ENCODE results near the gene BCS1L. TPM values are rescaled to one million over a fixed set of nuclear protein-coding genes. Genes with fewer than 3 reads are reported as not detected.

Gene BCS1L
- total RNA-seq, 2 experiments from 2014 or later: 57.1 to 64.5 TPM

- H3K4me1 Mint-ChIP-seq (ENCODE audit: low read depth): no peaks in the 10 kb centered on the region
- ChIA-PET POLR2A (interaction anchor here (2.0 kb wide), 1 partner anchor 17 kb away, joined by 5 read pairs; the partner anchor contains the start of genes BCS1L and ZNF142), CTCF (no interaction called here)
- no peak overlapping the region for H3K27ac Mint-ChIP-seq
- H3K9me3 Mint-ChIP-seq: no peaks in the 10 kb centered on the region
- no peak overlapping the region for H3K4me3 Mint-ChIP-seq
- H3K27me3 Mint-ChIP-seq: no peaks in the 10 kb centered on the region
- intact Hi-C loops (cut with micrococcal nuclease): no loop called here
- DNase-seq: no peak
- H3K36me3 Mint-ChIP-seq: peaks cover 36% of the 10 kb centered on the region
Measured at GRCh38 chr2:218642121-218642656, 17.3 kb upstream of the BCS1L start.

DNA sequence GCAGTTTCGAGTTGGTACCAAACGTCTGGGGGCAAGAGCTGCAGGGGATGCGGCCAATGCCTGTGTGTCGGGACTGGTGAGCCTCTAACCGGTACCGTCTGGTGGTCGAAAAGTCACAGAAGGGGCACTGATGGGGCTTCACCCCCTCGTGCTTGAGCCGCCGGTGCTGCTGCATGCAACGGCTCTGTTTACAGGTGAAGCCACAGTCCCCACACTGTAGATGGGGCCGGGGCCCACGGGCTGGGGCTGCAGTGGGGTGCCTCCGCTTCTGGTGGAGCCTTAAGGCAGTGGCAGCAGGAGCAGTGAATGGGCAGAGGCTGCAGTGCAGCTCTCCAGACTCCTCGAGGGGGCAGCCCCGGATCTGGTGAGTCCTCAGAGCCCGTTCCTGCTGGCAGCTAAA, 16.7 kb upstream of the BCS1L start:
- Mint-ChIP-seq H3K36me3 (peaks cover 37% of the 10 kb centered on the region), H3K27me3 (no peaks in the 10 kb centered on the region), H3K9me3 (no peaks in the 10 kb centered on the region), H3K4me3 (no peak overlapping the region), H3K27ac (no peak overlapping the region), H3K4me1 (ENCODE audit: low read depth) (peaks cover 2% of the 10 kb centered on the region)
- intact Hi-C loops (cut with micrococcal nuclease): no loop called here
- ChIA-PET CTCF (no interaction called here), POLR2A (interaction anchor here (2.0 kb wide), 1 partner anchor 17 kb away, joined by 5 read pairs; the partner anchor contains the start of genes BCS1L and ZNF142)
- no peak for DNase-seq

DNA sequence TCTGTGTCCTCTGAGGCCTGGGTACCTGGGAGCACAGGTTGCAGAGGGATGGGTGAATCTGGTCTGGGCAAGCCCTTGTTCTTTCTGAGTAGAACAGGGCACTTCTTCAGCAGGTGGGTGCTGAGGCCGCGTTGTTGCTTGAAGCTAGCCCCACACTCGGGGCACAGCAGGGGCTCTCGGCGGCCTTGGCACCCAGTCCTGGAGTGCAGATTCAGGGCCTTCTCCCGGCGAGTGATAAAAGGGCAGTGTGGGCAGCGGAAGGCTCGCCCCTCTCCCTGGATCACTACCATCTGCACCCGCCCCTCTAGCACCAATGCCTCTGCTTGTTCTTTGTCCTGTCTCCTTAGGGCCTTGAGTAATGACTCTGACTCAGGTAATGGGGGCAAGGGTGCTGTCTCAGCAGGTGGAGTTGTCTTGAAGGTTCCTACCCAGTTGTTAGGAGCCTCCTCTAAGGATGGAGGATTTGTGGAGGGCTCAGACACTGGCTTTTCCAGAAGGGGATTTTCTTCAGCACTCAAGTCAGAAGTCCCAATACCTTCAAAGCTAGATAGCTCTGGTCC, 15.7 kb upstream of the BCS1L start:
- intact Hi-C loops (cut with micrococcal nuclease): no loop called here
- Mint-ChIP-seq H3K4me1 (ENCODE audit: low read depth) (peaks cover 9% of the 10 kb centered on the region), H3K27me3 (no peaks in the 10 kb centered on the region), H3K9me3 (no peaks in the 10 kb centered on the region), H3K27ac (no peak overlapping the region), H3K4me3 (no peak overlapping the region), H3K36me3 (peaks cover 42% of the 10 kb centered on the region)
- no peak for DNase-seq
- POLR2A ChIA-PET: interaction anchor here (2.0 kb wide), 1 partner anchor 16 kb away, joined by 5 read pairs; the partner anchor contains the start of genes BCS1L and ZNF142
- CTCF ChIA-PET: interaction anchor here (0.9 kb wide), 1 partner anchor 14 kb away, joined by 3 read pairs; no protein-coding TSS in a partner anchor

GRCh38 chr2:218644721-218645120, 14.8 kb upstream of the BCS1L start:
- DNase-seq: no peak
- H3K36me3 Mint-ChIP-seq: peaks cover 43% of the 10 kb centered on the region
- peaks cover 9% of the 10 kb centered on the region for H3K4me1 Mint-ChIP-seq (ENCODE audit: low read depth)
- intact Hi-C loops (cut with micrococcal nuclease): loop anchor here (5.0 kb wide), 1 partner anchor 352 kb away; the partner anchor contains the start of gene TMBIM1
- H3K27ac Mint-ChIP-seq: peak overlapping the region; percentile 15
- H3K27me3 Mint-ChIP-seq: no peaks in the 10 kb centered on the region
- H3K4me3 Mint-ChIP-seq: no peak overlapping the region
- CTCF ChIA-PET: interaction anchor here (0.9 kb wide), 1 partner anchor 13 kb away, joined by 3 read pairs; no protein-coding TSS in a partner anchor
- H3K9me3 Mint-ChIP-seq: no peaks in the 10 kb centered on the region
- POLR2A ChIA-PET: no interaction called here

DNA sequence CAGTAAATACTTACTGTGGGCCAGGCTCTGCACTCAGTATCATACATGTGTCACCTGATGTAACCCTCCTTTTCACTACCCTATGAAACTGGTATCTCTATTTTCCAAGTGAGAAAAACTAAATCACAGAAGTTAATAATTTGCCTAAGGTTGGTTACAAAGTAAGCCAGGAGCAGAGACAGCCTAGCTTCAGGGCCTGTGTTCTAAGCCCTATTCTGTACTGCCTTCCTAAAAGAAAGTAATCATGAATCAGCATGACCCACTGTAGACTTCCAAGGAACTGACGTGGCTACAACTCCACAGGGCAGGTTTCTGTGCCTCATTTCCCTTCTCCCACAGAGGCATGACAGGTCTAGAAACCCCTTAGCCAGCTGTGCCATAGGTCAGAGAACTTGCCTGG, 14.4 kb upstream of the BCS1L start:
- Mint-ChIP-seq H3K27ac (no peak overlapping the region), H3K9me3 (no peaks in the 10 kb centered on the region), H3K27me3 (no peaks in the 10 kb centered on the region), H3K4me1 (ENCODE audit: low read depth) (peaks cover 9% of the 10 kb centered on the region), H3K4me3 (no peak overlapping the region), H3K36me3 (peaks cover 47% of the 10 kb centered on the region)
- ChIA-PET POLR2A (no interaction called here), CTCF (no interaction called here)
- intact Hi-C loops (cut with micrococcal nuclease): loop anchor here (5.0 kb wide), 1 partner anchor 353 kb away; the partner anchor contains the start of gene TMBIM1
- DNase-seq: no peak

DNA sequence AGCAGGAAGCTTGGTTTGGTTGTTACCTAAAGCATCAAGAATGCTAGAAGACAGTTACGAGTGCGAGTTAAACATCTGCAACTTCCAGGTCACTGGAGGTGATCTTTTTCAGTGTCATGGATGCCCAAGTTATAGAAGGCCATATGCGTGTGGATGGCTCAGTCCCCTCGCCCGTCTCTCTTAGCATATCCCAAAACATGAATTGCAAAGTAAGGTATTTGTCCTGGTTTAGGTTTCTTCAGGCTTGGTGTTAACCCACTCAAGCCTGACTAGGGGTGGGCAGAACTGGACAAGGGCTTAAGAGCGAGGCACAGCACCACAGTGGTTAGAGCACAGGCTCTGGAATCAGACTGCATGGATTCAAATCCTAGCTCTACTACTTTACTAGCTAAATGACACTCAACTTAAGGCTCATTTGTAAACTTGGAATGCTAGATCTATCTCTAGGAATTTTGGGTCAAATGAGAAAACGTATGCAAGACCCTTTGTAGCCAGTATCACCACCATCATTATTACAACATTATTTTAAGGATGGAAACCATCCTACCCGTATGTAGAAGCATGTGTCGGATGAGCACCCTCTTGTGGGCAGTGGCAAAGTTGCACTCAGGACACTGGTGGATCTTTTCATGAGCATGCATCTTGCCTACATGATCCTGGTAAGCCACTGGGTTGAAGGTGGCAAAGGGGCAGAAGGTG, 11.2 kb upstream of the BCS1L start:
- CTCF ChIA-PET: interaction anchor here (0.5 to 4.8 kb wide), 19 partner anchors 9 to 346 kb away, joined by 3 to 38 read pairs (median 3); partner anchors contain the start of genes BCS1L, PLCD4 and ZNF142
- peaks cover 58% of the 10 kb centered on the region for H3K36me3 Mint-ChIP-seq

DNA sequence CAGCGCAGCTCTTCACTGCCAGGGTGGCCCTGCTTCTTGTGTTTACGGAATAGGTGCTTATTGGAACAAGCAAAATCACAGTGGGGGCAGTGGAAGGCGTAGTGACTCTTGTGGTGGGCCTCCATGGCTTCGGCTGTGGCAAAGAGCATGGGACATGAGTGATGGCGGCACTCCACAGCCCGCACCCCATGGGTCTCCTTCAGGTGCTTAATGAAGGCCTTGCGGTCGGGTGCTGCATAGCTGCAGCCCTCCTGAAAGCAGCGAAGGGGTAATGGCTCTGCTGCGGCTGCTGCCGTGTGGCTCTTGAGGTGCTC, 10.7 kb upstream of the BCS1L start:
- ChIA-PET CTCF (interaction anchor here (0.9 to 4.8 kb wide), 8 partner anchors 9 to 243 kb away, joined by 3 to 38 read pairs (median 4); partner anchors contain the start of genes BCS1L, PLCD4 and ZNF142), POLR2A (interaction anchor here (0.7 kb wide), 1 partner anchor 241 kb away, joined by 3 read pairs; no protein-coding TSS in a partner anchor)
- Mint-ChIP-seq H3K4me1 (ENCODE audit: low read depth) (peaks cover 9% of the 10 kb centered on the region), H3K4me3 (no peak overlapping the region), H3K9me3 (no peaks in the 10 kb centered on the region), H3K36me3 (peaks cover 60% of the 10 kb centered on the region), H3K27me3 (no peaks in the 10 kb centered on the region), H3K27ac (no peak overlapping the region)
- intact Hi-C loops (cut with micrococcal nuclease): loop anchor here (1.0 to 5.0 kb wide), 3 partner anchors 242 to 376 kb away; partner anchors contain the start of gene TMBIM1
- DNase-seq: no peak

More for the DNA sequence above, 11.2 kb upstream of the BCS1L start:
- DNase-seq: peak; percentile 66
- no peaks in the 10 kb centered on the region for H3K9me3 Mint-ChIP-seq
- POLR2A ChIA-PET: interaction anchor here (0.7 kb wide), 1 partner anchor 240 kb away, joined by 3 read pairs; no protein-coding TSS in a partner anchor
- intact Hi-C loops (cut with micrococcal nuclease): loop anchor here (1.0 to 5.0 kb wide), 3 partner anchors 242 to 375 kb away; partner anchors contain the start of gene TMBIM1
- H3K27me3 Mint-ChIP-seq: no peaks in the 10 kb centered on the region
- no peak overlapping the region for H3K27ac Mint-ChIP-seq
- H3K4me3 Mint-ChIP-seq: no peak overlapping the region
- H3K4me1 Mint-ChIP-seq (ENCODE audit: low read depth): peaks cover 9% of the 10 kb centered on the region

GRCh38 chr2:218655751-218656150, 3.7 kb upstream of the BCS1L start:
- H3K27ac Mint-ChIP-seq: no peak overlapping the region
- no peak for DNase-seq
- ChIA-PET POLR2A (no interaction called here), CTCF (no interaction called here)
- H3K36me3 Mint-ChIP-seq: peaks cover 44% of the 10 kb centered on the region
- no peaks in the 10 kb centered on the region for H3K9me3 Mint-ChIP-seq
- peaks cover 26% of the 10 kb centered on the region for H3K4me1 Mint-ChIP-seq (ENCODE audit: low read depth)
- intact Hi-C loops (cut with micrococcal nuclease): loop anchor here (10.0 kb wide), 1 partner anchor 599 kb away; the partner anchor contains the start of genes TUBA4A and TUBA4B
- no peak overlapping the region for H3K4me3 Mint-ChIP-seq
- no peaks in the 10 kb centered on the region for H3K27me3 Mint-ChIP-seq

GRCh38 chr2:218658671-218659257, 719 bp upstream of the BCS1L start:
- DNase-seq: peak; percentile 58
- intact Hi-C loops (cut with micrococcal nuclease): loop anchor here (1.0 to 10.0 kb wide), 9 partner anchors 13 to 621 kb away; partner anchors contain the start of genes CNOT9, DNAJB2, TTLL4 and TUBA4A
- Mint-ChIP-seq H3K27me3 (no peaks in the 10 kb centered on the region), H3K9me3 (no peaks in the 10 kb centered on the region), H3K27ac (peak overlapping the region; percentile 80), H3K36me3 (peaks cover 42% of the 10 kb centered on the region), H3K4me3 (peak overlapping the region; percentile 93), H3K4me1 (ENCODE audit: low read depth) (peaks cover 26% of the 10 kb centered on the region)
- POLR2A ChIA-PET: interaction anchor here (0.7 to 4.0 kb wide), 10 partner anchors 8 to 389 kb away, joined by 3 to 50 read pairs (median 4); partner anchors contain the start of genes AAMP, PNKD, RNF25 and STK36
- CTCF ChIA-PET: interaction anchor here (0.6 to 3.4 kb wide), 17 partner anchors 10 to 259 kb away, joined by 3 to 39 read pairs (median 4); partner anchors contain the start of genes CTDSP1, RNF25, STK36 and TTLL4

DNA sequence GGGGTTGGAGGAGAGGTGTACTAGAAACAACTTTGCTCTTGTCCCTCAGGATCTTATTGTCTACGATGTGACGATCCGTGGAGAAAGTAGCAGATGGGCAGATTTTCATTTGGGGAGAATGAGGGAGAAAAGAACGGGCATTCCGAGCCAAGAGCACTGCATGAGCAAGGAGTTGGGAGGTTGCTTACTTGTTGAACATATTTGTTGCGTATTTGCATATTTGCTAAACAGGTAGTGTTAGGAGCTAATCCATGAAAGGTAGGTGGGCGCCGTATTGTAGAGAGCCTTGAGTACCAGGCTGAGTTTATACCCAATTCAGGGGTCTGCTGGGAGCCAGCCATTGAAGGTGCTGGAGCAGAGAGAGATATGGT, 490 bp downstream of the BCS1L start:
- Mint-ChIP-seq H3K27ac (peak overlapping the region; percentile 80), H3K4me3 (peak overlapping the region; percentile 93), H3K9me3 (no peaks in the 10 kb centered on the region), H3K4me1 (ENCODE audit: low read depth) (peaks cover 26% of the 10 kb centered on the region), H3K36me3 (peaks cover 48% of the 10 kb centered on the region), H3K27me3 (no peaks in the 10 kb centered on the region)
- DNase-seq: no peak
- intact Hi-C loops (cut with micrococcal nuclease): loop anchor here (1.0 to 10.0 kb wide), 9 partner anchors 11 to 619 kb away; partner anchors contain the start of genes CNOT9, DNAJB2, TTLL4 and TUBA4A
- POLR2A ChIA-PET: interaction anchor here (0.5 to 4.0 kb wide), 10 partner anchors 9 to 298 kb away, joined by 3 to 50 read pairs (median 4); partner anchors contain the start of genes RNF25, STK36 and TTLL4
- CTCF ChIA-PET: interaction anchor here (0.7 to 3.4 kb wide), 15 partner anchors 10 to 495 kb away, joined by 3 to 39 read pairs (median 5); partner anchors contain the start of genes RNF25, STK36 and TTLL4

GRCh38 chr2:218662377-218662776, 2.9 kb downstream of the BCS1L start:
- H3K36me3 Mint-ChIP-seq: peaks cover 46% of the 10 kb centered on the region
- peaks cover 21% of the 10 kb centered on the region for H3K4me1 Mint-ChIP-seq (ENCODE audit: low read depth)

More at GRCh38 chr2:218662377-218662776, 2.9 kb downstream of the BCS1L start:
- H3K9me3 Mint-ChIP-seq: no peaks in the 10 kb centered on the region
- H3K27ac Mint-ChIP-seq: no peak overlapping the region
- CTCF ChIA-PET: interaction anchor here (0.7 to 1.6 kb wide), 5 partner anchors 10 to 491 kb away, joined by 3 to 6 read pairs (median 4); partner anchors contain the start of genes RNF25 and STK36
- H3K27me3 Mint-ChIP-seq: no peaks in the 10 kb centered on the region
- intact Hi-C loops (cut with micrococcal nuclease): no loop called here
- no peak overlapping the region for H3K4me3 Mint-ChIP-seq
- POLR2A ChIA-PET: no interaction called here
- no peak for DNase-seq

Data from activated CD4-positive, alpha-beta memory T cell treated with anti-CD3 and anti-CD28 coated beads for 36 hours (primary cell).